ENCODE results near the gene MARVELD1.

DNA sequence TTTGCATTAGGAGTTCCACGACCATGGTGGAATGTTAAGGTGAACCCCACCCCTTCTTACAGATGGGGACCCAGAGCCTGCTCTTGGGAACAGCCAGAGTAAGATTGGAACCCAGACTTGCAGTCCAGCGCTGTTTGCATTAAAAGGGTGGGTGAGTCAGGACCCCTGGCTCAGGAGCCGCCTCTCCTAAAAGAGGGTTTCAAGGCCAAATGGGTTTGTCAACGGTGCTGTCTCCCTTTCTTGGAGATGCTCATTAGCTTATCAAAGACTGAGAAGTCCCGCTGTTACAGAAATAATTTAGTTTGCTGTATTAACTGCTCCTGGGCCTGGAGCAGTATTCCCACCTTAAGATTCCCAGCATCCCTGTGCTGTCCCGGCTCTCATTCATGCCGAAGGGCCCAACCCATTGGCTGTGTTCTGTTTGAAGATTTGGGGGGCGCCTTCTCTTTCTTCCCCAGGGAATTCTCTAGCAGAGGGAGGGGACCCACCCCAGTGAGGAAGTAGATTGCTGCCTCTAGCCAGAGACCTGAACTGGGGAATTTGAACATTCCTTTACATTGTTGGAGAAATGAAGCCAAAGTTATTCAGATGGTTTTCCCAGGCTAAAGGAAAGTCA is 1.8 kb downstream of the MARVELD1 start:
- TF ChIP-seq POLR2A (IDR thresholded peaks at IDR 0.05; ENCODE audit: extremely low read depth, insufficient read length) = no peak
- TF ChIP-seq, protein P1, sequence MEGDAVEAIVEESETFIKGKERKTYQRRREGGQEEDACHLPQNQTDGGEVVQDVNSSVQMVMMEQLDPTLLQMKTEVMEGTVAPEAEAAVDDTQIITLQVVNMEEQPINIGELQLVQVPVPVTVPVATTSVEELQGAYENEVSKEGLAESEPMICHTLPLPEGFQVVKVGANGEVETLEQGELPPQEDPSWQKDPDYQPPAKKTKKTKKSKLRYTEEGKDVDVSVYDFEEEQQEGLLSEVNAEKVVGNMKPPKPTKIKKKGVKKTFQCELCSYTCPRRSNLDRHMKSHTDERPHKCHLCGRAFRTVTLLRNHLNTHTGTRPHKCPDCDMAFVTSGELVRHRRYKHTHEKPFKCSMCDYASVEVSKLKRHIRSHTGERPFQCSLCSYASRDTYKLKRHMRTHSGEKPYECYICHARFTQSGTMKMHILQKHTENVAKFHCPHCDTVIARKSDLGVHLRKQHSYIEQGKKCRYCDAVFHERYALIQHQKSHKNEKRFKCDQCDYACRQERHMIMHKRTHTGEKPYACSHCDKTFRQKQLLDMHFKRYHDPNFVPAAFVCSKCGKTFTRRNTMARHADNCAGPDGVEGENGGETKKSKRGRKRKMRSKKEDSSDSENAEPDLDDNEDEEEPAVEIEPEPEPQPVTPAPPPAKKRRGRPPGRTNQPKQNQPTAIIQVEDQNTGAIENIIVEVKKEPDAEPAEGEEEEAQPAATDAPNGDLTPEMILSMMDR (IDR thresholded peaks at IDR 0.05; ENCODE audit: low read depth, low read length) = no peak
- TF ChIP-seq, protein P2, sequence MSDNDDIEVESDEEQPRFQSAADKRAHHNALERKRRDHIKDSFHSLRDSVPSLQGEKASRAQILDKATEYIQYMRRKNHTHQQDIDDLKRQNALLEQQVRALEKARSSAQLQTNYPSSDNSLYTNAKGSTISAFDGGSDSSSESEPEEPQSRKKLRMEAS (IDR thresholded peaks at IDR 0.05; ENCODE audit: low read depth, low read length) = no peak

Measured in NB4 (cell line).